GM13976 (cell line): ENCODE results near the gene CASD1.

Experiments used
- DNase-seq: peaks from one replicate; pipeline ENCODE4 v3.0.0; 2012; ENCODE audit warnings: low spot score
- in situ Hi-C: fragments of 300-500 bp; cut with MboI; formaldehyde crosslinking; loops from one replicate; pipeline ENCODE4 v1.12.0; 2022; ENCODE audit warnings: low sequenced_read_pairs, mixed read lengths, inconsistent platforms; ENCODE audit not compliant: unreplicated experiment
- TF ChIP-seq, protein P1 (sequence below): IDR thresholded peaks from 2 replicates; pipeline ENCODE4 v1.5.1; 2012; ENCODE audit warnings: borderline replicate concordance, mild to moderate bottlenecking; ENCODE audit not compliant: insufficient read depth; ENCODE audit errors: extremely low read depth, missing control alignments, control extremely low read depth

The CASD1 gene

DNA sequence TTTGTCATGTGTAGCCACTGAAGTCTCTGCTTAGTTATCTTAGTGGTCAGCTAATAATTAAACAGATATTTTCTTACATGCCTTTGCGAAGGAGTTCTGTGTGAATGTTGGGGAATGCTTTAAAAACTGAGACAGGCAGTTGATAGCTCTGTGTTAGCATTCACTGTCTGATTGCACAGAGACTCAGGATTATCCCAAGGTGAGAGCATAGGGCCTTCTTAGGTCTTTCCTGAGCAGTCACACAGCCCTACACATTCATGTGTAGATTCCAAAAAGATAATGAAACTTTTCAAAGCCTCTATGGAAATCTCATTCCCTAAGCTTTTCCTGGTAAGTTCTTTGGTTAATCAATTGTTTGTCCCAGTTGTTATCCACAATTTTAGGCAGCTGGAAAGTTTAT lies 67.7 kb downstream of the CASD1 start:
- no peak for DNase-seq
- in situ Hi-C loops, result no loop called here
- TF ChIP-seq, protein P1, sequence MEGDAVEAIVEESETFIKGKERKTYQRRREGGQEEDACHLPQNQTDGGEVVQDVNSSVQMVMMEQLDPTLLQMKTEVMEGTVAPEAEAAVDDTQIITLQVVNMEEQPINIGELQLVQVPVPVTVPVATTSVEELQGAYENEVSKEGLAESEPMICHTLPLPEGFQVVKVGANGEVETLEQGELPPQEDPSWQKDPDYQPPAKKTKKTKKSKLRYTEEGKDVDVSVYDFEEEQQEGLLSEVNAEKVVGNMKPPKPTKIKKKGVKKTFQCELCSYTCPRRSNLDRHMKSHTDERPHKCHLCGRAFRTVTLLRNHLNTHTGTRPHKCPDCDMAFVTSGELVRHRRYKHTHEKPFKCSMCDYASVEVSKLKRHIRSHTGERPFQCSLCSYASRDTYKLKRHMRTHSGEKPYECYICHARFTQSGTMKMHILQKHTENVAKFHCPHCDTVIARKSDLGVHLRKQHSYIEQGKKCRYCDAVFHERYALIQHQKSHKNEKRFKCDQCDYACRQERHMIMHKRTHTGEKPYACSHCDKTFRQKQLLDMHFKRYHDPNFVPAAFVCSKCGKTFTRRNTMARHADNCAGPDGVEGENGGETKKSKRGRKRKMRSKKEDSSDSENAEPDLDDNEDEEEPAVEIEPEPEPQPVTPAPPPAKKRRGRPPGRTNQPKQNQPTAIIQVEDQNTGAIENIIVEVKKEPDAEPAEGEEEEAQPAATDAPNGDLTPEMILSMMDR, result no peak

GRCh38 chr7:94578614-94579013 lies 69.0 kb downstream of the CASD1 start:
- in situ Hi-C loops, result no loop called here
- no peak for DNase-seq
- TF ChIP-seq, protein P1, result no peak

- DNase-seq, result no peak
- TF ChIP-seq, protein P1, result no peak
- in situ Hi-C loops, result no loop called here
Observed at GRCh38 chr7:94579470-94579869, 69.9 kb downstream of the CASD1 start.

DNA sequence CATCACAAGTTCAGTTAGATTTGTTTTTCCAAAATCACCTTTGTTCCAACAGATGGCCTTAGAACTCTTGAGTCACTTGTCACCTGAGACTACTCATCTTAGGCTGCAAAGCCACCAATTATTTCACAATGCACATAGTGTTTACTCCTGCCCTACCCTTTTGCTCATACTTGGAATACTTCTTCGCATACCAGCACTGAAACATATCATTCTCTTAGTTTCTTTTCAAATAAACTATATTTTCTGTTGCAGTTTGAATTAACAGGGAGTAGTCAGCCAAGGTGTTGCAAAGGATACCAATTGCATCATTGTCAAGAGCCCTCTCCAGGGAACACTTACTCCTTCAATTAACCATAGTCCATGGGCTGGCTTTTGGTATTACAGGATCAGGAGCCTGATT lies 71.0 kb downstream of the CASD1 start:
- TF ChIP-seq, protein P1, result no peak
- in situ Hi-C loops, result no loop called here
- DNase-seq, result no peak

DNA sequence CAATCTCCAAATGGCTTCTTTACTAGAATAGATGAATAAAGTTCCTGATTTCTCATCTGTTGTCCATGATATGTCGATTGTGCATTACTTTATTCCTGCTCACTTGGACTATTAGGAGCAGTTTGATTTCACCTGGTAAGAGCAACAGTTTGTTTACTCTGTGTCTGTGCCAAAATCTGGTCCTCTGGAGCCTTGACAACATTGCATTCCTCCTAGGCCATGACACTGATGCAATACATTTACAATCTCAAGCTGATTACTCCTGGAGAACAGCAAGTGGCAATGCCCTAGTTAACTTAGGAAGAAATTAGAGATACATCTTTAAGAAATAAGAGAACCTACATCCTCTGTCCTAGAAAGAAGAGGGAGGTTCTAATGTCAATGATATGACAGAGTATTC lies 74.5 kb downstream of the CASD1 start:
- TF ChIP-seq, protein P1, result no peak
- no peak for DNase-seq
- in situ Hi-C loops, result no loop called here

DNA sequence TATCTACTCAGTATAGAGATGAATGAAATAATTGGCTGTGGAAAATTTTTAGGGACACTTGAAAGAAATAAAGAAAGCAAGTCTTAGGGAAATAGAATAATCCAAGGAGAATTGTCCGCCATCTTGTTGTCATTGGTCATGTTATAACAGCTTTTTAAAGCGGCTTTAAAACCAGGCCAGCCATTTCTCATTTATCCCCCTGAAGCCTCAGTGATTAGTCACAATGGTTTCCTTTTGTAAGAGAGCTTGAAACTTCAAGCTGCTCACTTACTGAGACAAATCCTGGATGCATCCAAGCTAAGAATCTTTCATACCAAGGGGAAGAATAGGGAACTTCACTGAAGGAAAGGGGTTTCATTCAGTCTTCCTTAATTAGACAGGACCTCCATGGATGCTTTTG lies 78.5 kb downstream of the CASD1 start:
- in situ Hi-C loops, result no loop called here
- TF ChIP-seq, protein P1, result no peak
- DNase-seq, result no peak
